WTC11 (cell line): ENCODE results near the gene FSTL4. TPM values are rescaled to one million over a fixed set of nuclear protein-coding genes. Genes with fewer than 3 reads are reported as not detected.
A peak's percentile ranks its signal among the peaks of the same experiment; 100 is the strongest.

Experiments used
- ATAC-seq: fragments of 200-7000 bp; cut with Tn5 transposase; 2 replicates; pipeline ENCODE4 v1.10.0; 2021; ENCODE audit warnings: mild to moderate bottlenecking, moderate library complexity
- CTCF ChIA-PET: fragments of 300-600 bp; sonication (Branson Sonifier 250); formaldehyde crosslinking; loops from one replicate; lab custom pipeline; 2021; ENCODE audit warnings: antibody characterized with exemption; lab: Charles Lee
- POLR2A ChIA-PET: fragments of 350-600 bp; sonication (Branson Sonifier 250); formaldehyde crosslinking; loops from one replicate; lab custom pipeline; 2021; ENCODE audit warnings: antibody characterized with exemption; lab: Charles Lee
- DNase-seq: peaks from one replicate; pipeline ENCODE4 v3.0.0; 2021; ENCODE audit warnings: low spot score
- H3K27ac Mint-ChIP-seq: 2 replicates; pipeline ENCODE4 v1.8.0; 2021; ENCODE audit warnings: mixed read lengths
- H3K27me3 Mint-ChIP-seq: 2 replicates; pipeline ENCODE4 v1.8.0; 2021; ENCODE audit warnings: low read depth, mild to moderate bottlenecking, moderate library complexity, mixed read lengths
- H3K36me3 Mint-ChIP-seq: 2 replicates; pipeline ENCODE4 v1.8.0; 2021; ENCODE audit warnings: mixed read lengths
- H3K4me1 Mint-ChIP-seq: 2 replicates; pipeline ENCODE4 v1.8.0; 2022; ENCODE audit warnings: mixed read lengths
- H3K4me3 Mint-ChIP-seq: 2 replicates; pipeline ENCODE4 v1.8.0; 2021; ENCODE audit warnings: mild to moderate bottlenecking, moderate library complexity, mixed read lengths
- H3K9me3 Mint-ChIP-seq: 2 replicates; pipeline ENCODE4 v1.8.0; 2021; ENCODE audit warnings: mixed read lengths
- GRHL2 ChIP-seq: fragments of 250-450 bp; sonication (Bioruptor Pico); IDR thresholded peaks from 2 replicates; pipeline ENCODE4 v1.8.0; 2022; ENCODE audit warnings: mild to moderate bottlenecking, moderate library complexity; ENCODE audit not compliant: insufficient replicate concordance, severe bottlenecking
- GTF2I ChIP-seq: fragments of 250-450 bp; sonication (Bioruptor Pico); conservative IDR thresholded peaks from 2 replicates; pipeline ENCODE4 v1.4.0; 2021; ENCODE audit warnings: mild to moderate bottlenecking
- JAZF1 ChIP-seq: fragments of 250-450 bp; sonication (Bioruptor Pico); IDR thresholded peaks from 2 replicates; pipeline ENCODE4 v1.9.0; 2021; ENCODE audit warnings: moderate library complexity, mild to moderate bottlenecking, inconsistent platforms
- OVOL2 ChIP-seq: fragments of 250-450 bp; sonication (Bioruptor Pico); IDR thresholded peaks from 2 replicates; pipeline ENCODE4 v1.9.0; 2021; ENCODE audit warnings: mild to moderate bottlenecking, borderline replicate concordance
- RORB ChIP-seq: fragments of 250-450 bp; sonication (Bioruptor Pico); IDR thresholded peaks from 2 replicates; pipeline ENCODE4 v1.9.0; 2021; ENCODE audit warnings: mild to moderate bottlenecking
- SMAD3 ChIP-seq: sonication (generic); formaldehyde crosslinking; IDR thresholded peaks from 2 replicates; pipeline ENCODE4 v1.8.0; 2022; ENCODE audit warnings: missing genetic modification reagents, mild to moderate bottlenecking, borderline replicate concordance
- ZBTB21 ChIP-seq: sonication (generic); formaldehyde crosslinking; IDR thresholded peaks from 2 replicates; pipeline ENCODE4 v1.8.1; 2023; ENCODE audit warnings: mild to moderate bottlenecking, missing genetic modification reagents, borderline replicate concordance
- ZNF138 ChIP-seq: sonication (generic); formaldehyde crosslinking; conservative IDR thresholded peaks from 2 replicates; pipeline ENCODE4 v1.8.1; 2022; ENCODE audit warnings: mild to moderate bottlenecking, moderate library complexity, missing genetic modification reagents
- ZNF416 ChIP-seq: fragments of 250-450 bp; sonication (Bioruptor Pico); IDR thresholded peaks from 2 replicates; pipeline ENCODE4 v1.9.0; 2021; ENCODE audit warnings: mild to moderate bottlenecking, inconsistent platforms
- total RNA-seq: library from RNA; stranded (reverse); gene quantifications from 3 replicates; pipeline ENCODE4 v1.2.3, GENCODE V29; 2021
- TF ChIP-seq, protein P1 (sequence below): sonication (generic); formaldehyde crosslinking; IDR thresholded peaks from 2 replicates; pipeline ENCODE4 v1.8.1; 2023; ENCODE audit warnings: mild to moderate bottlenecking, missing genetic modification reagents, borderline replicate concordance
- TF ChIP-seq, protein P2 (sequence below): sonication (generic); formaldehyde crosslinking; IDR thresholded peaks from 2 replicates; pipeline ENCODE4 v1.8.1; 2023; ENCODE audit warnings: mild to moderate bottlenecking, missing genetic modification reagents, moderate library complexity
- TF ChIP-seq, protein P3 (sequence below): fragments of 250-450 bp; sonication (Bioruptor Pico); IDR thresholded peaks from 2 replicates; pipeline ENCODE4 v1.9.0; 2021; ENCODE audit warnings: moderate library complexity, mild to moderate bottlenecking, inconsistent platforms, borderline replicate concordance
- TF ChIP-seq, protein P4 (sequence below): sonication (generic); formaldehyde crosslinking; IDR thresholded peaks from 2 replicates; pipeline ENCODE4 v1.8.0; 2022; ENCODE audit warnings: mild to moderate bottlenecking, missing genetic modification reagents
- TF ChIP-seq, protein P5 (sequence below): fragments of 250-450 bp; sonication (Bioruptor Pico); IDR thresholded peaks from 2 replicates; pipeline ENCODE4 v1.9.0; 2021; ENCODE audit warnings: mild to moderate bottlenecking, borderline replicate concordance
- TF ChIP-seq, protein P6 (sequence below): sonication (generic); formaldehyde crosslinking; IDR thresholded peaks from 2 replicates; pipeline ENCODE4 v1.8.1; 2022; ENCODE audit warnings: low read depth, missing genetic modification reagents, borderline replicate concordance

The FSTL4 gene
- total RNA-seq, 1 experiment from 2014 or later, result 6.1 TPM

DNA sequence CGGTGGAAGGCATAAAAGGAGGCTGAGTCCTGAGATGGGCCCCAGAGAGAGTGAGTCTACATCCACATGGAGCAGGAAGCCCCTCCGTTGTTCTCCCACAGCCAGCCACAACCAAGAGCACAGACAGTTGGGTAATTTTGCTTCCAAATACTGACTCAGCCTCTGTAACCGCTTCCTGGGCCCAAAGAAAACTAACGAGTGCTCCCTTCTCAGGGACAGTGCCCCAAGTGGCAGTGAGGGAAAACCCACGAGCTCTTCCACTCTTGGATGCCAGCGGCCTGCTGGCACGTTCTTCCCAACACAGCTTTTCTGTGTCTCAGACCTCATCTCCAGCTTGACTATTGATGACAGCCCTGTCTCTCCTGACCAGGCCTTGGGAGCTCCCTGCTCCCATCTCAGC, 207.6 kb downstream of the FSTL4 start:
- no peak overlapping the region for H3K27ac Mint-ChIP-seq
- POLR2A ChIA-PET, result no interaction called here
- no peaks in the 10 kb centered on the region for H3K27me3 Mint-ChIP-seq
- peaks cover 36% of the 10 kb centered on the region for H3K4me1 Mint-ChIP-seq
- ATAC-seq, result peak; percentile 58
- no peaks in the 10 kb centered on the region for H3K9me3 Mint-ChIP-seq
- H3K4me3 Mint-ChIP-seq, result no peak overlapping the region
- DNase-seq, result no peak
- TF ChIP-seq ZBTB21 (CRISPR knock-in tag) (no peak), ZNF138 (CRISPR knock-in tag) (no peak), RORB (CRISPR knock-in tag) (no peak), OVOL2 (no peak), GTF2I (no peak), GRHL2 (no peak), ZNF416 (CRISPR knock-in tag) (no peak), JAZF1 (CRISPR knock-in tag) (no peak), SMAD3 (CRISPR knock-in tag) (no peak)
- TF ChIP-seq, protein P1, sequence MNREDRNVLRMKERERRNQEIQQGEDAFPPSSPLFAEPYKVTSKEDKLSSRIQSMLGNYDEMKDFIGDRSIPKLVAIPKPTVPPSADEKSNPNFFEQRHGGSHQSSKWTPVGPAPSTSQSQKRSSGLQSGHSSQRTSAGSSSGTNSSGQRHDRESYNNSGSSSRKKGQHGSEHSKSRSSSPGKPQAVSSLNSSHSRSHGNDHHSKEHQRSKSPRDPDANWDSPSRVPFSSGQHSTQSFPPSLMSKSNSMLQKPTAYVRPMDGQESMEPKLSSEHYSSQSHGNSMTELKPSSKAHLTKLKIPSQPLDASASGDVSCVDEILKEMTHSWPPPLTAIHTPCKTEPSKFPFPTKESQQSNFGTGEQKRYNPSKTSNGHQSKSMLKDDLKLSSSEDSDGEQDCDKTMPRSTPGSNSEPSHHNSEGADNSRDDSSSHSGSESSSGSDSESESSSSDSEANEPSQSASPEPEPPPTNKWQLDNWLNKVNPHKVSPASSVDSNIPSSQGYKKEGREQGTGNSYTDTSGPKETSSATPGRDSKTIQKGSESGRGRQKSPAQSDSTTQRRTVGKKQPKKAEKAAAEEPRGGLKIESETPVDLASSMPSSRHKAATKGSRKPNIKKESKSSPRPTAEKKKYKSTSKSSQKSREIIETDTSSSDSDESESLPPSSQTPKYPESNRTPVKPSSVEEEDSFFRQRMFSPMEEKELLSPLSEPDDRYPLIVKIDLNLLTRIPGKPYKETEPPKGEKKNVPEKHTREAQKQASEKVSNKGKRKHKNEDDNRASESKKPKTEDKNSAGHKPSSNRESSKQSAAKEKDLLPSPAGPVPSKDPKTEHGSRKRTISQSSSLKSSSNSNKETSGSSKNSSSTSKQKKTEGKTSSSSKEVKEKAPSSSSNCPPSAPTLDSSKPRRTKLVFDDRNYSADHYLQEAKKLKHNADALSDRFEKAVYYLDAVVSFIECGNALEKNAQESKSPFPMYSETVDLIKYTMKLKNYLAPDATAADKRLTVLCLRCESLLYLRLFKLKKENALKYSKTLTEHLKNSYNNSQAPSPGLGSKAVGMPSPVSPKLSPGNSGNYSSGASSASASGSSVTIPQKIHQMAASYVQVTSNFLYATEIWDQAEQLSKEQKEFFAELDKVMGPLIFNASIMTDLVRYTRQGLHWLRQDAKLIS (CRISPR knock-in tag), result no peak
- TF ChIP-seq, protein P2, sequence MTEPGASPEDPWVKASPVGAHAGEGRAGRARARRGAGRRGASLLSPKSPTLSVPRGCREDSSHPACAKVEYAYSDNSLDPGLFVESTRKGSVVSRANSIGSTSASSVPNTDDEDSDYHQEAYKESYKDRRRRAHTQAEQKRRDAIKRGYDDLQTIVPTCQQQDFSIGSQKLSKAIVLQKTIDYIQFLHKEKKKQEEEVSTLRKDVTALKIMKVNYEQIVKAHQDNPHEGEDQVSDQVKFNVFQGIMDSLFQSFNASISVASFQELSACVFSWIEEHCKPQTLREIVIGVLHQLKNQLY (CRISPR knock-in tag), result no peak
- TF ChIP-seq, protein P3, sequence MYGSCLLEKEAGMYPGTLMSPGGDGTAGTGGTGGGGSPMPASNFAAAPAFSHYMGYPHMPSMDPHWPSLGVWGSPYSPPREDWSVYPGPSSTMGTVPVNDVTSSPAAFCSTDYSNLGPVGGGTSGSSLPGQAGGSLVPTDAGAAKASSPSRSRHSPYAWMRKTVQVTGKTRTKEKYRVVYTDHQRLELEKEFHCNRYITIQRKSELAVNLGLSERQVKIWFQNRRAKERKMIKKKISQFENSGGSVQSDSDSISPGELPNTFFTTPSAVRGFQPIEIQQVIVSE (CRISPR knock-in tag), result no peak
- TF ChIP-seq, protein P4, sequence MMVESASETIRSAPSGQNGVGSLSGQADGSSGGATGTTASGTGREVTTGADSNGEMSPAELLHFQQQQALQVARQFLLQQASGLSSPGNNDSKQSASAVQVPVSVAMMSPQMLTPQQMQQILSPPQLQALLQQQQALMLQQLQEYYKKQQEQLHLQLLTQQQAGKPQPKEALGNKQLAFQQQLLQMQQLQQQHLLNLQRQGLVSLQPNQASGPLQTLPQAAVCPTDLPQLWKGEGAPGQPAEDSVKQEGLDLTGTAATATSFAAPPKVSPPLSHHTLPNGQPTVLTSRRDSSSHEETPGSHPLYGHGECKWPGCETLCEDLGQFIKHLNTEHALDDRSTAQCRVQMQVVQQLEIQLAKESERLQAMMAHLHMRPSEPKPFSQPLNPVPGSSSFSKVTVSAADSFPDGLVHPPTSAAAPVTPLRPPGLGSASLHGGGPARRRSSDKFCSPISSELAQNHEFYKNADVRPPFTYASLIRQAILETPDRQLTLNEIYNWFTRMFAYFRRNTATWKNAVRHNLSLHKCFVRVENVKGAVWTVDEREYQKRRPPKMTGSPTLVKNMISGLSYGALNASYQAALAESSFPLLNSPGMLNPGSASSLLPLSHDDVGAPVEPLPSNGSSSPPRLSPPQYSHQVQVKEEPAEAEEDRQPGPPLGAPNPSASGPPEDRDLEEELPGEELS, result no peak
- TF ChIP-seq, protein P5, sequence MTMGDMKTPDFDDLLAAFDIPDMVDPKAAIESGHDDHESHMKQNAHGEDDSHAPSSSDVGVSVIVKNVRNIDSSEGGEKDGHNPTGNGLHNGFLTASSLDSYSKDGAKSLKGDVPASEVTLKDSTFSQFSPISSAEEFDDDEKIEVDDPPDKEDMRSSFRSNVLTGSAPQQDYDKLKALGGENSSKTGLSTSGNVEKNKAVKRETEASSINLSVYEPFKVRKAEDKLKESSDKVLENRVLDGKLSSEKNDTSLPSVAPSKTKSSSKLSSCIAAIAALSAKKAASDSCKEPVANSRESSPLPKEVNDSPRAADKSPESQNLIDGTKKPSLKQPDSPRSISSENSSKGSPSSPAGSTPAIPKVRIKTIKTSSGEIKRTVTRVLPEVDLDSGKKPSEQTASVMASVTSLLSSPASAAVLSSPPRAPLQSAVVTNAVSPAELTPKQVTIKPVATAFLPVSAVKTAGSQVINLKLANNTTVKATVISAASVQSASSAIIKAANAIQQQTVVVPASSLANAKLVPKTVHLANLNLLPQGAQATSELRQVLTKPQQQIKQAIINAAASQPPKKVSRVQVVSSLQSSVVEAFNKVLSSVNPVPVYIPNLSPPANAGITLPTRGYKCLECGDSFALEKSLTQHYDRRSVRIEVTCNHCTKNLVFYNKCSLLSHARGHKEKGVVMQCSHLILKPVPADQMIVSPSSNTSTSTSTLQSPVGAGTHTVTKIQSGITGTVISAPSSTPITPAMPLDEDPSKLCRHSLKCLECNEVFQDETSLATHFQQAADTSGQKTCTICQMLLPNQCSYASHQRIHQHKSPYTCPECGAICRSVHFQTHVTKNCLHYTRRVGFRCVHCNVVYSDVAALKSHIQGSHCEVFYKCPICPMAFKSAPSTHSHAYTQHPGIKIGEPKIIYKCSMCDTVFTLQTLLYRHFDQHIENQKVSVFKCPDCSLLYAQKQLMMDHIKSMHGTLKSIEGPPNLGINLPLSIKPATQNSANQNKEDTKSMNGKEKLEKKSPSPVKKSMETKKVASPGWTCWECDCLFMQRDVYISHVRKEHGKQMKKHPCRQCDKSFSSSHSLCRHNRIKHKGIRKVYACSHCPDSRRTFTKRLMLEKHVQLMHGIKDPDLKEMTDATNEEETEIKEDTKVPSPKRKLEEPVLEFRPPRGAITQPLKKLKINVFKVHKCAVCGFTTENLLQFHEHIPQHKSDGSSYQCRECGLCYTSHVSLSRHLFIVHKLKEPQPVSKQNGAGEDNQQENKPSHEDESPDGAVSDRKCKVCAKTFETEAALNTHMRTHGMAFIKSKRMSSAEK, result no peak
- TF ChIP-seq, protein P6, sequence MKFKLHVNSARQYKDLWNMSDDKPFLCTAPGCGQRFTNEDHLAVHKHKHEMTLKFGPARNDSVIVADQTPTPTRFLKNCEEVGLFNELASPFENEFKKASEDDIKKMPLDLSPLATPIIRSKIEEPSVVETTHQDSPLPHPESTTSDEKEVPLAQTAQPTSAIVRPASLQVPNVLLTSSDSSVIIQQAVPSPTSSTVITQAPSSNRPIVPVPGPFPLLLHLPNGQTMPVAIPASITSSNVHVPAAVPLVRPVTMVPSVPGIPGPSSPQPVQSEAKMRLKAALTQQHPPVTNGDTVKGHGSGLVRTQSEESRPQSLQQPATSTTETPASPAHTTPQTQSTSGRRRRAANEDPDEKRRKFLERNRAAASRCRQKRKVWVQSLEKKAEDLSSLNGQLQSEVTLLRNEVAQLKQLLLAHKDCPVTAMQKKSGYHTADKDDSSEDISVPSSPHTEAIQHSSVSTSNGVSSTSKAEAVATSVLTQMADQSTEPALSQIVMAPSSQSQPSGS, result no peak
- no peaks in the 10 kb centered on the region for H3K36me3 Mint-ChIP-seq
- CTCF ChIA-PET, result interaction anchor here (0.6 to 3.6 kb wide), 16 partner anchors 8 to 157 kb away, joined by 3 to 14 read pairs (median 4); no protein-coding TSS in a partner anchor
